Bronchial epithelial cell (primary cell): ENCODE data around the gene ARL13B. TPM values are rescaled to one million over a fixed set of nuclear protein-coding genes. Genes with fewer than 3 reads are reported as not detected.
A peak's percentile ranks its signal among the peaks of the same experiment; 100 is the strongest.

Source experiments
- DNase-seq: peaks from one replicate; pipeline ENCODE4 v3.0.0-alpha.2; 2010; ENCODE audit warnings: low read depth
- FAIRE-seq: peaks from 2 replicates; lab custom pipeline; 2011; peaks lifted over from hg19 to GRCh38; lab: Jason Lieb, UNC
- H3K27me3 ChIP-seq: 2 replicates; pipeline ENCODE4 v1.5.1; 2011; ENCODE audit warnings: low read length; ENCODE audit not compliant: control insufficient read depth, insufficient read depth
- H3K36me3 ChIP-seq: 2 replicates; pipeline ENCODE4 v1.5.1; 2011; ENCODE audit warnings: low read length; ENCODE audit not compliant: control insufficient read depth, insufficient read depth
- H3K4me3 ChIP-seq: 2 replicates; pipeline ENCODE4 v1.5.1; 2011; ENCODE audit warnings: mild to moderate bottlenecking, low read depth, low read length, control low read depth
- total RNA-seq: library from RNA; depleted of rRNA; stranded (reverse); fragments of >200 nt; gene quantifications from 2 replicates; pipeline ENCODE4 v1.2.1, GENCODE V29; 2014
- TF ChIP-seq, protein P1 (sequence below): IDR thresholded peaks from 2 replicates; pipeline ENCODE4 v1.5.1; 2011; ENCODE audit warnings: mild to moderate bottlenecking, moderate library complexity, low read length, control low read depth, inconsistent platforms; ENCODE audit not compliant: insufficient read depth, severe bottlenecking

Gene ARL13B
- total RNA-seq, 1 donor from 2014 or later = 6.8 TPM

DNA sequence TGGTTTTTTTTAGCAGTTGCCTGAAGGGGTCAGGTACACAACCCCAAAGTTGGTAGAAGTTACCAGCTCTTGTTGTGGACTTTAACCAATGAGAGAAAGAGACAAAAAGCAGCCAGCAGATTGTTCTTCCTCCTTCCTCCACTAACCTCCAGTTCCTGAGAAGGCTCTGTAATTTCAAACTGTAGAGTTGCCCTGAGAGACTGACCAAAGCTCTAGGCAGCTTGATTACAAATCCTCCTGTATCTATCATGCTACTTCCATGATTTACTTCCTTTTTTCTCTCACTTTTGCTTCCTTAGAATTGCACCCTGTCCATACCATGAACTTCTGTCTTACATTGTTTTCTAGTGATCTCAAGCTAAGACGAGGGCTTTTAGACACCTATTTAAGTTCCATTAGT lies 112.1 kb downstream of the ARL13B start:
- TF ChIP-seq, protein P1, sequence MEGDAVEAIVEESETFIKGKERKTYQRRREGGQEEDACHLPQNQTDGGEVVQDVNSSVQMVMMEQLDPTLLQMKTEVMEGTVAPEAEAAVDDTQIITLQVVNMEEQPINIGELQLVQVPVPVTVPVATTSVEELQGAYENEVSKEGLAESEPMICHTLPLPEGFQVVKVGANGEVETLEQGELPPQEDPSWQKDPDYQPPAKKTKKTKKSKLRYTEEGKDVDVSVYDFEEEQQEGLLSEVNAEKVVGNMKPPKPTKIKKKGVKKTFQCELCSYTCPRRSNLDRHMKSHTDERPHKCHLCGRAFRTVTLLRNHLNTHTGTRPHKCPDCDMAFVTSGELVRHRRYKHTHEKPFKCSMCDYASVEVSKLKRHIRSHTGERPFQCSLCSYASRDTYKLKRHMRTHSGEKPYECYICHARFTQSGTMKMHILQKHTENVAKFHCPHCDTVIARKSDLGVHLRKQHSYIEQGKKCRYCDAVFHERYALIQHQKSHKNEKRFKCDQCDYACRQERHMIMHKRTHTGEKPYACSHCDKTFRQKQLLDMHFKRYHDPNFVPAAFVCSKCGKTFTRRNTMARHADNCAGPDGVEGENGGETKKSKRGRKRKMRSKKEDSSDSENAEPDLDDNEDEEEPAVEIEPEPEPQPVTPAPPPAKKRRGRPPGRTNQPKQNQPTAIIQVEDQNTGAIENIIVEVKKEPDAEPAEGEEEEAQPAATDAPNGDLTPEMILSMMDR = no peak
- FAIRE-seq (peak; percentile 60), DNase-seq (no peak)
- Histone ChIP-seq H3K4me3 (no peak overlapping the region), H3K36me3 (no peaks in the 10 kb centered on the region), H3K27me3 (no peaks in the 10 kb centered on the region)

DNA sequence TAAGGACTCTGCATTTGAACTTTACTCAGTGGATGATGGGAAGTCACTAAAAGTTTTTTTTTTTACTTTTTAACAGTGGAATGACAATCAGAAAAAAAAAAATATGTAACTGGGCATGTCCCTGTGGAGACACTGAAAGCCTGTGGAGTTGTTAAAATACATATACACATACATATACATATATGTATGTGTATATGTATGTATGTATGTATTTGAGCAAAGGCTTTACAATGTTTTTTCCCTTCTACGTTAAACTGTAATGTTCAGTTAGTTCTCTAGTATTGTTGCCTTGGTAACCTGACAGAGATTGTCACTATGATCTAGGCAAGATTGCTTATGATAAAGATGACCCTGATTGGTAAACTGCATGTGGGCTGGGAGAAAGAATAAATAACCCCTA lies 113.2 kb downstream of the ARL13B start:
- no peaks in the 10 kb centered on the region for H3K36me3 ChIP-seq

DNA sequence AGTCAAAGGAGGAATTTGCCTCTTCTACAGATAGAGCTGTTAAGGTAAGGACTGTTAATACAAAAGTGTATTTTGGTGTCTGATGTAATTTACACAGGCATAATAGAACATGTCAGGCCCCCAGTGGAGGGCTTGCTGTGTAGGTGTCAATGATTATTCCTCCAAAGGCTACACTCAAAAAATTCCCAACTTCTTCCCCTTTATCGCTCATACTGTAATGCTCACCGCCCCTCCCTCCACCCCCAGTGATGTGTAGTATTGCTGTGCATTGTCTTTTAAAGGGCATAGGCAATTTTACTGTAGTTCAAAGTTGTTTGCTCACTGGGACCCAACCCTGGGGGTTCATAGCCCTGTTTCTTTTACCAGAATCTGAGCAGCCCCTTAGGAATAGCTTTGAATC lies 115.2 kb downstream of the ARL13B start:
- Histone ChIP-seq H3K27me3 (no peaks in the 10 kb centered on the region), H3K4me3 (no peak overlapping the region), H3K36me3 (no peaks in the 10 kb centered on the region)
- FAIRE-seq (no peak), DNase-seq (no peak)
- TF ChIP-seq, protein P1 = no peak

More for the DNA sequence above, 113.2 kb downstream of the ARL13B start:
- FAIRE-seq (no peak), DNase-seq (no peak)
- TF ChIP-seq, protein P1 = no peak
- Histone ChIP-seq H3K27me3 (no peaks in the 10 kb centered on the region), H3K4me3 (no peak overlapping the region)

DNA sequence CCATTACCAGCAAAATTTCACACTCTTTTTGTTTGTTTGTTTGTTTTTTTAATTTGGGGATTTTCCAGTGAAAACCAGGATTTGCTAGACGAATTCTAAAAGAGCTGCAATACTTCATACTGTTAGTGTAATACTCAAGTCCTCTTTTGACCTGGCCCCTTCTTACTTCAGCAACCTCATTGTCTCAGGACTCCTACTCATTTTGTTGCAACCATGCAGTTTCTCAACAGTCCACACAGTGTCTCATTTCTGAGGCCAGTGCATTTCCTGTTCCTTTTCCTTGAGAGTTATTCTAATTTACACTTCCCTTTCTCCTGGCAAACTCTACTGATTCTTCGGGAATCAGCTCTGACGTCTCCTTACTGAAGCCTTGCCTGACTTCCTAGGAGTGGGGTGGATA lies 118.5 kb downstream of the ARL13B start:
- H3K36me3 ChIP-seq = no peaks in the 10 kb centered on the region
- DNase-seq = peak; percentile 37
- no peak overlapping the region for H3K4me3 ChIP-seq
- no peak for FAIRE-seq
- TF ChIP-seq, protein P1 = no peak
- no peaks in the 10 kb centered on the region for H3K27me3 ChIP-seq

DNA sequence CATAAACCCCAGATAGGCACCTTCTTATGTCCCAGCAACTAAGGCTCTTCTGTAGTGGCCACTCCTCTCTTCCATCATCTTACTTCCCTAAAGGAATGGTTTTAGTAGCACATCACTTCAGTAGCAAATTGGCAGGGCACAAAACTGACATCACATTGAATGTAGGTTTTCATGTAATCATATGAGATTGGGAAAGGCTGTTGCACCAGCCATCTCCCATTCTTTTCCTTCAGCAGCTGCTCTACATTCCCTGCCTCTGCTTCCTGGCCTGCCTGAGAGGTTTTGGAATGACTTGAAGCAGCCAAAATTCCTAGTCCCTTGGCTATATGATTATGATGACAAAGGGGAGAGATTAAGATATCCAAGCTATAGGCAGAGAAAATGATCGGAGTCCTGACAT lies 119.4 kb downstream of the ARL13B start:
- Histone ChIP-seq H3K4me3 (no peak overlapping the region), H3K27me3 (no peaks in the 10 kb centered on the region), H3K36me3 (no peaks in the 10 kb centered on the region)
- TF ChIP-seq, protein P1 = no peak
- DNase-seq (no peak), FAIRE-seq (no peak)

DNA sequence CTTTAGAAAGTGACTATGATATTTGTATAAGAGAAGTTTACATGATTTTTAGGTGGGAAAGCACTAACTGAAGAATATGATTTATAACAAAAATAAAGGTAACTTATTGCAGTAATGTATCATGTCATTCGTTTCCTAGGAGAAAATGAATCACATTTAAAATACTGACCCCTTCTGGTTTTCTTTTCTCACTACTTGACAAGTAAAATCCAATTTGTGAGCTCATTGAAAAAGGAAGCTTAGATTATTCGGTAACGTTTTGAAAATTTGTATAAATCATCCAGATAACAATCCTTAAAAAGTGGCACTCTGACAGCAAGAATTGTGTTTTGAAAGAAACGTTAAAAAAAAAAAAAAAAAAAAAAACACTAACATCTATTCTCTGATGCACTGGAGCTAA lies 121.9 kb downstream of the ARL13B start:
- Histone ChIP-seq H3K27me3 (no peaks in the 10 kb centered on the region), H3K4me3 (no peak overlapping the region), H3K36me3 (no peaks in the 10 kb centered on the region)
- DNase-seq (peak; percentile 44), FAIRE-seq (no peak)
- TF ChIP-seq, protein P1 = no peak
